ENCODE data around the gene COX17.

Gene COX17

GRCh38 chr3:119676771-119677640 lies at the start of gene COX17:
Gene COX17 (minus strand): TSS chr3:119677406. CDS start chr3:119677310, 96 bp downstream.
- peak within 1 kb of the TSS; percentile 79 for H3K4me3 ChIP-seq (ENCODE audit: low read length)
- DNase-seq (ENCODE audit: low read depth): peak; percentile 95
- no peak for TF ChIP-seq CTCF (conservative IDR thresholded peaks at IDR 0.05; ENCODE audit: low read length)

- H3K4me3 ChIP-seq (ENCODE audit: low read length): no peak overlapping the region
- no peak for TF ChIP-seq CTCF (conservative IDR thresholded peaks at IDR 0.05; ENCODE audit: low read length)
- DNase-seq (ENCODE audit: low read depth): no peak
Observed at GRCh38 chr3:119726909-119727308, 49.7 kb upstream of the COX17 start.

- H3K4me3 ChIP-seq (ENCODE audit: low read length): no peak overlapping the region
- DNase-seq (ENCODE audit: low read depth): no peak
- TF ChIP-seq CTCF (conservative IDR thresholded peaks at IDR 0.05; ENCODE audit: low read length): no peak
Observed at GRCh38 chr3:119723022-119723421, 45.8 kb upstream of the COX17 start.

GRCh38 chr3:119717520-119717919 lies 40.3 kb upstream of the COX17 start:
- no peak for DNase-seq (ENCODE audit: low read depth)
- no peak for TF ChIP-seq CTCF (conservative IDR thresholded peaks at IDR 0.05; ENCODE audit: low read length)

GRCh38 chr3:119716998-119717397 lies 39.8 kb upstream of the COX17 start:
- no peak overlapping the region for H3K4me3 ChIP-seq (ENCODE audit: low read length)
- no peak for TF ChIP-seq CTCF (conservative IDR thresholded peaks at IDR 0.05; ENCODE audit: low read length)
- DNase-seq (ENCODE audit: low read depth): no peak

More at GRCh38 chr3:119717520-119717919, 40.3 kb upstream of the COX17 start:
- H3K4me3 ChIP-seq (ENCODE audit: low read length): no peak overlapping the region

- no peak overlapping the region for H3K4me3 ChIP-seq (ENCODE audit: low read length)
- DNase-seq (ENCODE audit: low read depth): no peak
- TF ChIP-seq CTCF (conservative IDR thresholded peaks at IDR 0.05; ENCODE audit: low read length): no peak
Observed at GRCh38 chr3:119715105-119715504, 37.9 kb upstream of the COX17 start.
